NT2/D1 (cell line): ENCODE data around the gene PRG2.
"Not testable (repeated sequence)": the region's sequence is repeated elsewhere in the genome, so short reads cannot be mapped to it uniquely, and the experiment has no call there.

ENCODE experiments used
- DNase-seq: peaks from one replicate; pipeline ENCODE4 v3.0.0-alpha.2; 2011; ENCODE audit warnings: low read depth, low spot score
- H3K27me3 ChIP-seq: 2 replicates; pipeline ENCODE4 v1.6.0; 2011; ENCODE audit warnings: mild to moderate bottlenecking; ENCODE audit not compliant: insufficient read length, insufficient read depth
- H3K36me3 ChIP-seq: 2 replicates; pipeline ENCODE4 v1.6.1; 2011; ENCODE audit warnings: mild to moderate bottlenecking, low read length, mixed read lengths; ENCODE audit not compliant: insufficient read depth, insufficient read length
- H3K4me1 ChIP-seq: 2 replicates; pipeline ENCODE4 v1.5.1; 2011; ENCODE audit not compliant: insufficient read depth, insufficient read length
- H3K4me3 ChIP-seq: 2 replicates; pipeline ENCODE4 v1.5.1; 2011; ENCODE audit warnings: low read depth; ENCODE audit not compliant: insufficient read length
- H3K9ac ChIP-seq: 2 replicates; pipeline ENCODE4 v1.6.0; 2011; ENCODE audit warnings: low read depth; ENCODE audit not compliant: insufficient read length
- H3K9me3 ChIP-seq: 2 replicates; pipeline ENCODE4 v1.5.1; 2011; ENCODE audit warnings: mild to moderate bottlenecking, low read length; ENCODE audit not compliant: insufficient read depth
- SUZ12 ChIP-seq: IDR thresholded peaks from 2 replicates; pipeline ENCODE4 v1.6.1; 2011; ENCODE audit not compliant: insufficient read length, insufficient read depth; ENCODE audit errors: extremely low read depth
- YY1 ChIP-seq: IDR thresholded peaks from 2 replicates; pipeline ENCODE4 v1.6.1; 2011; ENCODE audit not compliant: insufficient read length, insufficient read depth
- ZNF274 ChIP-seq: IDR thresholded peaks from 2 replicates; pipeline ENCODE4 v1.6.1; 2011; ENCODE audit warnings: mild to moderate bottlenecking, low read depth, low read length

Gene PRG2

GRCh38 chr11:57363131-57364080 lies 27.0 kb downstream of the PRG2 start:
- H3K27me3 ChIP-seq = peaks cover 3% of the 10 kb centered on the region
- DNase-seq = no peak

GRCh38 chr11:57361926-57362325 lies 28.5 kb downstream of the PRG2 start:
- H3K4me1 ChIP-seq = peaks cover 18% of the 10 kb centered on the region
- DNase-seq = no peak
- H3K36me3 ChIP-seq = no peaks in the 10 kb centered on the region
- H3K4me3 ChIP-seq = no peak overlapping the region
- H3K9ac ChIP-seq = no peak overlapping the region
- peaks cover 3% of the 10 kb centered on the region for H3K27me3 ChIP-seq
- TF ChIP-seq SUZ12 (no peak), ZNF274 (no peak), YY1 (no peak)
- H3K9me3 ChIP-seq = no peaks in the 10 kb centered on the region; the same call in 1 of the 2 replicates

More at GRCh38 chr11:57363131-57364080, 27.0 kb downstream of the PRG2 start:
- Histone ChIP-seq H3K9ac (no peak overlapping the region), H3K9me3 (no peaks in the 10 kb centered on the region; the same call in 1 of the 2 replicates), H3K4me1 (peaks cover 14% of the 10 kb centered on the region), H3K4me3 (no peak overlapping the region), H3K36me3 (no peaks in the 10 kb centered on the region)
- TF ChIP-seq YY1 (no peak), ZNF274 (no peak), SUZ12 (no peak)

DNA sequence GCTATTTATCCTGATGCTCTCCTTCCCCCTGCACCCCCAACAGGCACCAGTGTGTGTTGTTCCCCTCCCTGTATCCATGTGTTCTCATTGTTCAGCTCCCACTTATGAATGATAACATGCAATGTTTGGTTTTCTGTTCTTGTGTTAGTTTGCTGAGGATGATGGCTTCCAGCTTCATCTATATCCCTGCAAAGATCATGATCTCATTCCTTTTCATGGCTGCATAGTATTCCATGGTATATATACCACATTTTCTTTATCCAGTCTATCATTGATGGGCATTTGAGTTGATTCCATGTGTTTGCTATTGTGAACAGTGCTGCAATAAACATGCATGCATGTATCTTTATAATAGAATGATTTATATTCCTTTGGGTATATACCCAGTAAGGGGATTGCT lies 29.0 kb downstream of the PRG2 start:
- H3K36me3 ChIP-seq, H3K9ac ChIP-seq, DNase-seq, H3K27me3 ChIP-seq, H3K9me3 ChIP-seq, H3K4me3 ChIP-seq: not testable (repeated sequence)
- peaks cover 18% of the 10 kb centered on the region for H3K4me1 ChIP-seq

DNA sequence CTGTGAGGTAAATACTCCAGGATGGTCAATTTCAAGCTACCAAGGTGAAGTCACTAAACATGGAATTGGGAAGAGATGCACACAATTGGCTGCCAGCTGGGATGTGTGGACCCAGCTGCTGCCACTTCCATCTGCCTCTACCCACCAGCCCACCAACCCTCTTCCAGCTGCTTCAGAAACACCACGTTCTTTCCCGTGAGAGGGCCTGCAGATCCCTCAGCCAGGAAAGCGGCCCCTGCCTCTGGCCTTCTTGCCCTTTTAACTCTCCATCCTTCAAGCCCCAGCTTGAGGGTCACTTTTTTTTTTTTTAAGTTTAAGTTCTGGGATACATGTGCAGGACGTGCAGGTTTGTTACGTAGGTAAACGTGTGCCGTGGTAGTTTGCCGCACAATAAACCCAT lies 29.5 kb downstream of the PRG2 start:
- Histone ChIP-seq H3K4me1 (peaks cover 15% of the 10 kb centered on the region), H3K27me3 (peaks cover 3% of the 10 kb centered on the region), H3K36me3 (no peaks in the 10 kb centered on the region), H3K4me3 (no peak overlapping the region), H3K9ac (no peak overlapping the region), H3K9me3 (no peaks in the 10 kb centered on the region; the same call in 1 of the 2 replicates)
- no peak for TF ChIP-seq YY1
- TF ChIP-seq SUZ12 = no peak
- no peak for TF ChIP-seq ZNF274
- no peak for DNase-seq

GRCh38 chr11:57359896-57360690 lies 30.4 kb downstream of the PRG2 start:
- Histone ChIP-seq H3K4me3 (no peak overlapping the region), H3K4me1 (peaks cover 10% of the 10 kb centered on the region), H3K9me3 (no peaks in the 10 kb centered on the region; the same call in 1 of the 2 replicates), H3K9ac (no peak overlapping the region), H3K36me3 (no peaks in the 10 kb centered on the region), H3K27me3 (peaks cover 3% of the 10 kb centered on the region)
- no peak for DNase-seq
- no peak for TF ChIP-seq ZNF274
- no peak for TF ChIP-seq SUZ12
- TF ChIP-seq YY1 = no peak

- no peaks in the 10 kb centered on the region for H3K36me3 ChIP-seq
- no peak overlapping the region for H3K4me3 ChIP-seq
- TF ChIP-seq SUZ12 = no peak
- no peak for TF ChIP-seq YY1
- TF ChIP-seq ZNF274 = no peak
- no peak for DNase-seq
- peaks cover 10% of the 10 kb centered on the region for H3K4me1 ChIP-seq
- no peaks in the 10 kb centered on the region; the same call in 1 of the 2 replicates for H3K9me3 ChIP-seq
- peaks cover 3% of the 10 kb centered on the region for H3K27me3 ChIP-seq
- no peak overlapping the region for H3K9ac ChIP-seq
These were observed 31.1 kb downstream of the PRG2 start for GRCh38 chr11:57359396-57359795.

- Histone ChIP-seq H3K36me3 (no peaks in the 10 kb centered on the region), H3K27me3 (peaks cover 3% of the 10 kb centered on the region), H3K9me3 (no peaks in the 10 kb centered on the region; the same call in 1 of the 2 replicates), H3K9ac (no peak overlapping the region), H3K4me1 (peaks cover 10% of the 10 kb centered on the region), H3K4me3 (no peak overlapping the region)
- no peak for TF ChIP-seq SUZ12
- TF ChIP-seq ZNF274 = no peak
- no peak for TF ChIP-seq YY1
- DNase-seq = no peak
These were observed 31.5 kb downstream of the PRG2 start for GRCh38 chr11:57358991-57359390.
